SU-DHL-6 (cell line): ENCODE results near the gene SIDT2.

Experiments used
- EZH2phosphoT487 ChIP-seq: fragments of 200-600 bp; sonication (generic), shearing (Covaris generic); conservative IDR thresholded peaks from 2 replicates; pipeline ENCODE4 v1.6.1; 2018; ENCODE audit warnings: mild to moderate bottlenecking, antibody characterized with exemption, low read length, moderate library complexity, mixed read lengths
- TF ChIP-seq, protein P1 (sequence below): fragments of 200-600 bp; sonication (generic); IDR thresholded peaks from one replicate; pipeline ENCODE4 v1.5.1; 2017; ENCODE audit warnings: antibody characterized with exemption, mild to moderate bottlenecking, low read length, moderate library complexity; ENCODE audit not compliant: insufficient read depth, poor library complexity, severe bottlenecking

- no peak for TF ChIP-seq EZH2phosphoT487
- TF ChIP-seq, protein P1, sequence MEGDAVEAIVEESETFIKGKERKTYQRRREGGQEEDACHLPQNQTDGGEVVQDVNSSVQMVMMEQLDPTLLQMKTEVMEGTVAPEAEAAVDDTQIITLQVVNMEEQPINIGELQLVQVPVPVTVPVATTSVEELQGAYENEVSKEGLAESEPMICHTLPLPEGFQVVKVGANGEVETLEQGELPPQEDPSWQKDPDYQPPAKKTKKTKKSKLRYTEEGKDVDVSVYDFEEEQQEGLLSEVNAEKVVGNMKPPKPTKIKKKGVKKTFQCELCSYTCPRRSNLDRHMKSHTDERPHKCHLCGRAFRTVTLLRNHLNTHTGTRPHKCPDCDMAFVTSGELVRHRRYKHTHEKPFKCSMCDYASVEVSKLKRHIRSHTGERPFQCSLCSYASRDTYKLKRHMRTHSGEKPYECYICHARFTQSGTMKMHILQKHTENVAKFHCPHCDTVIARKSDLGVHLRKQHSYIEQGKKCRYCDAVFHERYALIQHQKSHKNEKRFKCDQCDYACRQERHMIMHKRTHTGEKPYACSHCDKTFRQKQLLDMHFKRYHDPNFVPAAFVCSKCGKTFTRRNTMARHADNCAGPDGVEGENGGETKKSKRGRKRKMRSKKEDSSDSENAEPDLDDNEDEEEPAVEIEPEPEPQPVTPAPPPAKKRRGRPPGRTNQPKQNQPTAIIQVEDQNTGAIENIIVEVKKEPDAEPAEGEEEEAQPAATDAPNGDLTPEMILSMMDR = no peak
These were observed 40.5 kb downstream of the SIDT2 start for GRCh38 chr11:117219001-117219400.
